Measurements from ENCODE around the gene RIT1.
"Not testable (repeated sequence)": the region's sequence is repeated elsewhere in the genome, so short reads cannot be mapped to it uniquely, and the experiment has no call there.

Gene RIT1

DNA sequence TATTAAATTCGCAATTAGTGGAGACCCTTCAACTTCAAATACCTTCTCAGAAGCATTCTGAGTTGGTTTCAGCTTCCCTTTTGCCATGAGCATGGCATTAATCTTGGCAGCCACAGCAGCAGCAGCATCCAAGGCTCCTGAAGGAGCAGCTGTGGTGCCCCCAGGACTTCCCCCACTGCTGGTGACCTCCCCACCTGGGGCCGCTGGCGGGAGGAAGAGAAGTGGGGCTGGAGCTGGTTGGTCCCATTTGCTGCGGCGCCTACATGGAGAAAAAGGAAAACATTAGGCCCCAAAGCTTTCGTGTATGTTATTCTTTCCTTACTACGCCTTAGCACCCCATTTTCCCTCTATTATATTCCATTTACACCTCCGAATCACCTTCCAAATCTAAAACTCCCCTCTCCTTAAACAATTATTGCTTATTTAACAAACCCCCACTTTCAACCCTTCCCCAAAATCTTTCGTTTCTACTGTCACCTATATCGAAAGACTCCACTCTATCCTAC, 22.5 kb upstream of the RIT1 start:
- DNase-seq: no peak

DNA sequence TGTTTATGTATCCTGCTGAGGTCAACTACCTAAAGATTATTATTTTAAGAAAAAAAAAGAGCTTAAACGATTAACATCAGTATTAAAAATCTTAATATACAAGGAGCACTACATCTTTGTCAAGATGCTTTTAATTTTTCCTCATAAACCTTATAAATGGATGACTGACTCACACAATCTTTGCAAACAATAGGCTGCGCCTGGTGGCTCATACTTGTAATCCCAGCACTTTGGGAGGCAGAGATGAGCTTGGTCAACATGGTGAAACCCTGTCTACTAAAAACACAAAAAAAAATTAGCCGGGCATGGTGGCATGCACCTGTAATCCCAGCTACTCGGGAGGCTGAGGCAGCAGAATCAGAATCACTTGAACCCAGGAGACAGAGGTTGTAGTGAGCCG, 21.3 kb upstream of the RIT1 start:
- DNase-seq: no peak

DNA sequence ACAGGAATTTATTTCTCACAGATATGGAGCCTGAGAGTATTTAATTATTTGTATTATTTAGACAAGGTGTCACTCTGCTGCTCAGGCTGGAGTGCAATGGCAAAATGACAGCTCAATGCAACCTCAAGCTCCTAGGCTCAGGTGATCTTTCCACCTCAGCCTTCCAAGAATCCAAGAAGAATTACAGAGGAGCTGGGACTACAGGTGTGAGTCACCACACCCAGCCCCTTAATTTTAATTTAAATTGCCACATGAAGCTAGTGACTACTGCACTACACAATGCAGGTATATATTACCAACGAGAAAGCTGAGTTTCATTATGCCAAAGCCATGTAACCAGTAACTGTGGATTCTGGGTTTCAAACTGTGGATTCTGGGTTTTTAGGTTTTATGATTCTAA, 20.9 kb upstream of the RIT1 start:
- no peak for DNase-seq

DNA sequence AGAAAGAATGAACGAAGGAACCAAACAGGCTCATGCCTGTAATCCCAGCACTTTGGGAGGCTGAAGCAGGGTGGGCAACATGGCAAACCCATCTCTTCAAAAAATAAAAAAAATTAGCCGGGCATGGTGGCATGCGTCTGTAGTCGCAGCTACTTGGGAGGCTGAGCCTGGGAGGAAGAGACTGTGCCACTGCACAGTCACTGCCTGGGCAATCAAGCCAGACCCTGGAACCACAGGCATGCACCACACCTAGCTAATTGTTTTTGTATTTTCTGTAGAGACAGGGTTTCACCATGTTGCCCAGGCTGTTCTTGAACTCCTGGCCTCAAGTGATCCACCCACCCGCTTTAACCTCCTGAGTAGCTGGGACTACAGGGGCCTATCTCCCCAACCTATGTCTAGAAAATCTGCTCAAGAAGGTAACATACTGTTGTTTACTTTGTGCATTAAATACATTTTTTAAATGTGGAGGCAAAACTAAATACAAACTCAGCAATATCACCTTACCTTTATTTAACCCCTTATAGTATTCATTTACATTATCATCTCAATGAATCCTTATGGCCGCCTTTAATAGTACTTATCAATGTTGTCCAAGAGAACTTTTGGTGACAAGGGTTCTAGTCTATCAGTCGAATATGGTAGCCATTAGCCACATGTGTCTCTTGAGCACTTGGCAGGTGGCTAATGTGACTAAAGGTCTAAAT, 20.3 kb upstream of the RIT1 start:
- no peak for DNase-seq

DNA sequence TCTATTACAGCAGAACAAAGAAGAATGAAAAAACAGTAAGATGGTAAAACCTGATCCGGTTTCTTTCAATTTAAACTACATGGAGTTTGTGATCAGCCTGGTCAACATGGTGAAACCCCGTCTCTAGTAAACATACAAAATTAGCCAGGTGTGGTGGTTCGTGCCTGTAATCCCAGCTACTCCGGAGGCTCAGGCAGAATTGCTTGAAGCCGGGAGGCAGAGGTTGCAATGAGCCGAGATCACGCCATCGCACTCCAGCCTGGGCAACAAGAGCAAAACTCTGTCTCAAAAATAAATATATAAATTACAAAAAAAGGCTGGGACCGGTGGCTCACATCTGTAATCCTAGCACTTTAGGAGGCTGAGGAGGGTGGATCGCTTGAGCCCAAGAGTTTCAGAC, 19.6 kb upstream of the RIT1 start:
- not testable (repeated sequence) for DNase-seq

DNA sequence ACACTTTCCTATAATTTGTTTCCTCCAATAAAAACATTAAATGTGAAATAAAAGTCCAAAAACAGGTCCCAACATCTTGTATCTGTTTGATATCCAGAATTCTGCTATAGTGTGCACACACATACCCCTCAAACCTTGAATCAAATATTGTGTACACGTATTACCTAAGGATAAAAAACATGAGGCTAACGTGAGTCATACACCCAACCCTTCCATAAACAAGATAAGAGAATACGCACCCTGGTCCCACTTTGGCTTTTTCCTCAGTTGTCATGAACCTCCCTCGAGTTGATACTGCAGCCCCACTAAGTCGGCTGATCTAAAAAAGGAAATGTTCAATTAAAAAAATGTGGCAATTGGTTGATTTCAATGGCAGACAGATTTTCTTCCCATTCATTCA, 17.9 kb upstream of the RIT1 start:
- no peak for DNase-seq

DNA sequence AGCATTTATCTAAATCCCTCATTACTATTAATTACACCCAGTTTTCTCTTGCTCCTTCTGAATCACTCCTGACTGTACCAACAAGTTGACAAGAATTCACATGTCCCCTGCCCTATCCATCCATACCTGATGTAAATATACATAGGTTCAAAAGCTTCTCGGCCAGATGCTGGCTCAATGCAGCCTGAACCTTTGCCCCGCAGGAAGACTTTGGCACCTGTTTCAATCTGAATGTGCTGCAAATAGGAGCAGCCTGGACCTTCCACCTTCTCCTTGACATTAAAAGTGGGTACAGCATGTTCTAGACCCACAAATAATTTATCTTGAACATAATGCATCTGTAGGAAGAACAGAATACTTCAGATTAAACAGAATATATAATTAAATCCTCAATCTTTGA, 14.4 kb upstream of the RIT1 start:
- no peak for DNase-seq

DNA sequence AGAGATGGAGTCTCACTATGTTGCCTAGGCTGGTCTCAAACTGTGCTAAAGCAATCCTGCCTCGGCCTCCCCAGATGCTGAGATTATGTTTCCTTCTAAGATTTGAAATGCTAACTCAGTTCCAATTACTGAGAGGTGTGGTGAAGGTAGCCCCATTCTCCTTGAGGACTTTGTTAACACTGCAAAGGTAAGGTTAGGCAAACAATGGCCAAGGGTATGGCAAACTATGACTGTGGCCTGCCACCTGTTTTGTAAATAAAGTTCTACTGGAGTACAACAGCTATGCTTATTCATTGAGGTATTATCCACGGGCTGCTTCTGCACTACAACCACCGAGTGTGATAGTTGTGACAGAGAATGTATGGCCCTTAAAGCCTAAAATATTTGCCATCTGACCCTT, 9.6 kb upstream of the RIT1 start:
- no peak for DNase-seq

DNA sequence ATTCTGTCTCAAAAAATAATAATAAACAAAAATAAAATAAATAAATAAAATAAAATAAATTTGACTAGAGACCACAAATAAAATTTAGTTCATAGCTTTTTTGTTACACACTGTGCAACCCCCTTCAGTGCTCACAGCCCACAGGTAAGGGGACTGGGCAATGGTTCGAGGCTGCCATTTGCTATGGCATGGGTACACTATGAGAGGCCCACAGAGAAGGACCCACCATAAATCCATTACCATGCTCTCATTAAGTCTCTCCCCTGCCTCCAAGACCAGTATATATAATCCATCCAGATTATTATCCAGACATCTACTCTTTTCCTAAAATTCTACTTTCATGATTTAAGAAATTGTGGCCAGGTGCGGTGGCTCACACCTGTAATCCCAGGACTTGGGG, 8.7 kb upstream of the RIT1 start:
- no peak for DNase-seq

DNA sequence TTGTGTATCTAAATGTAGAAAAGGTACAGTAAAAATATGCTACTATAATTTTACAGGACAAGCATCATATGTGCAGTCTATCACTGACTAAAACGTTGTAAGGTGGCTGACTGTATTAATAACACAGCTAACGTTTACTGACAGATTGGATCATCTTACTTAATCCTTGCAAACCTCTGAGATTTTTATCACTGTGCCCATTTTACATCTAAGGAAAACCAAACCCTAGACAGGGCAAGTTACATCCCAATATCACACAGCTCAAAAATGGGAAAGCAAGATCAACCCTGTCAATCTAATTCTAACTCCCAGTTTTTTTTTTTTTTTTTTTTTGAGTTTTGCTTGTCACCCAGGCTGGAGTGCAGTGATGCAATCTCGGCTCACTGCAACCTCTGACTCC, 7.5 kb upstream of the RIT1 start:
- DNase-seq: no peak

DNA sequence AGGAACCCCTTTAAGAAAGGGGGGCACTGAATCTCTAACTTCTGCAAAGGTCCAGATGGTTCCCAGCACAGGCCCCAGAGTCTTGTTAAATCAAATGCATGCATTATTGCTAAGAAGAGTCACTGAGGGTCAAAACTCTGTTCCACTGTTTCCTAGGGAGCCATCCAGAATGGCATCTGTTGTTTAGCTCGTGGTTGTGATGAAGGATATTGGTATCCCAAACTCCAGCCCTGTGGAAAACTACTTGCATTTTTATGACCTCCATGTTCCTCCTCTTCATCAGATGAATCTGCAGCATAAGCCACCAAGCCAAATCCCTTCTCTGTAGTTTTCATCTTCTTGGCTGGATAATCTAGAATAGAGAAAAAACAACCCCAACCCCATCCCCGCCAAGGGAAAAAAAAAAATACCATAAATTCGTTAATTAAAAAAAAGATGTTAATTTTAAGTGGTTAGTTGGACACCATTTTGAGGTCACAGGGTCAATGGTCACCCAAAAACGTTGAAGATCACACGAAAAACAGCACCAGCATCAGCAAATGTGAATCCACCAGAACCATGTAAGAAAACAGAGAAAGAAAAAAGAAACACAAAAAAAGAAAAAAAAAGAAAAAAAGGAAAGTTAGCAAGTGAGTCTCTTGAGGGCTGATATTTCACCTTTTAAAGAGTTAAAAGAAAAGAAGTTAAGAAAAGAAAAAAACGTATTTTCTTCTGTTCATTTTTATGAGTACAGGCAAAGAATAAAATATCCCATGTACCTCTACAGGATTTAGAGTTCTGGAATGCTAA, 3.0 kb upstream of the RIT1 start:
- no peak for DNase-seq

DNA sequence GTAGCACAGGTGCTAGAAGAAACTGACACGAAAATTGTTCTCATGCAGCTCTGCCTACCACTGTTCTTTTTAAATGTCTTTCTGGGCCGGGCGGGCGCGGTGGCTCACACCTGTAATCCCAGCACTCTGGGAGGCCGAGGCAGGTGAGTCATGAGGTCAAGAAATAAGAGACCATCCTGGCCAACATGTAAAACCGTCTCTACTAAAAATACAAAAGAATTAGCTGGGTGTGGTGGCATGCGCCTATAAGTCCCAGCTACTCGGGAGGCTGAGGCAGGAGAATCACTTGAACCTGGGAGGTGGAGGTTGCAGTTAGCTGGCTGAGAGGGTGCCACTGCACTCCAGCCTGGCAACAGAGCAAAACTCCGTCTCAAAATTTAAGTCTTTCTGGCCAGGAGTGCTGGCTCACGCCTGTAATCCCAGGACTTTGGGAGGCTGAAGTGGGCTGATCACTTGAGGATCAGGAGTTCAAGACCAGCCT, 947 bp upstream of the RIT1 start:
- DNase-seq: no peak

DNA sequence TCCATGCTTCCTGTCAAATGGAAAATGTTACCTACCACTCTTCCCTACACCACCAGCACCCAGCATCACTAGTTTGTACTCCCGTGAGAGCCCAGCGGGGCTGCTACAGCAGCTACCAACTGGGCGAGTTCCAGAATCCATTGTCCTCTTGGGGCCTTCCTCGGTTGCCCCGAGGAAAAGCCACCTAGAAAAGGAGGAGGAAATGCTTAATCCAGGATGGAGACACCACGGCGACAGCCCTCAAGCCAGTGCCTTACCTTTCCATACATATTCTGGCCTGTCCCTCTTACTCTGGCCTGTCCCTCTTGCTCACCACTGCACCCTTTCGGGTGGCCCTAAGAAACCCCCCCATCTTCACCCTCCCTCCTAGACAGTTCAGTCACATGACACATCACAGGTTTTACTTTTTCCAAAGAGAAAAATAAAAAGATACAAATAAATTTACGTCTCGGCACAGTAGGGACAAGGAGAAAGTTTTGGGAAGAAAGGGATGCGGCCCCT, 478 bp downstream of the RIT1 start:
- peak in 1 of 2 donors; percentile 26 for DNase-seq

DNA sequence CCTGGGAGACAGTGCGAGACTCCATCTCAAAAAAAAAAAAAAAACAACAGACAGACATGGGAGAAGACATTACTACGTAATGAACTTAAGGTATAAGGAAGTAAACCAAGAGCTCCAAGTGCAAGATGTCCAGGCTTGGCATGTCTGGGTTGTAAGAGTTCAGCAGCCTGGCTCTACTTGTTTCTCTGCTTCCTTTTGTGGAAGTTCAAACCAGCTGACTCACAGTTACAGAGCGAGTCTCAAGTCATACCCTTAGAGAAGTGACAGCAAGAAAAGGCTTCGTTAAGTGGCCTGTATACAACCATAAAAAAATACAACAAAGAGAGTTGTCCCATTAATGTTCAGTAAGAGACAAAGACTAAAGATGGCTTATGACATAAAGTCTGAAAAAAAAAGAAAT, 1.3 kb downstream of the RIT1 start:
- peak; percentile 78 to 79 for DNase-seq

DNA sequence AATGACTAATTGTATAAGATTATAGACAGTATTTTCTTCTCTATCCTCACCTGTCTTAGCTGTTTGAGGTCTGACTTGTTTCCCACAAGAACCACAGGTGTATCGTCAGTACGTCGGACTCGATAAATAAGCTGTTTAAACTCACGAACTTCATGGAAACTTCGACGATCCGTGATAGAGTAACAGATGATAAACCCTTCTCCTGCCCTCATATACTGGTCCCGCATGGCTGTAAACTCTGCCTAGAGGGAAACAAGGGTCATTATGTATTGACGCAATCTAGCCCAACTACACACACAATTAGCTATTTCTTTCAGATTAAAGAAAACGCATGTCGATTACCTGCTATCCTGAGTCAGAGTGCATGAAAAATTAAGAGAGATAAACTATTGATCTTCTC, 6.9 kb downstream of the RIT1 start:
- DNase-seq: no peak

DNA sequence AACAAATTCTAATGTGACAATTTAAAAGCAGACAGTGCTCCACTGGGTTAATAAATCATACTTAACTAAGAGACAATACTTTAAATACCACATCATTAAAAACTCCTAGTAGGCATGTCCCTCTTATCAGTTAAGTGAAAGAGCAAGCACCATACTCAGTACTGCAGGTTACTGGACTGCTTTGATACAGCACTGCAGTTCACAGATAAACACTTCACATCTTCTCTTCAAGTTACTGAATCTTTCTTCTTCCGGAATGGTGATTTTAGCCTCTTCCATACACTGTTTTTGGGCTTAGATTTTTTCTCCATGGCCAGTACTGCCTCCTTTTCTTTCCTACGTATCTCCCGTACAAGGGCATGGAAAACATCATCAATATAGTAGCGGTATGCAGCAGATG, 11.0 kb downstream of the RIT1 start:
- no peak for DNase-seq

DNA sequence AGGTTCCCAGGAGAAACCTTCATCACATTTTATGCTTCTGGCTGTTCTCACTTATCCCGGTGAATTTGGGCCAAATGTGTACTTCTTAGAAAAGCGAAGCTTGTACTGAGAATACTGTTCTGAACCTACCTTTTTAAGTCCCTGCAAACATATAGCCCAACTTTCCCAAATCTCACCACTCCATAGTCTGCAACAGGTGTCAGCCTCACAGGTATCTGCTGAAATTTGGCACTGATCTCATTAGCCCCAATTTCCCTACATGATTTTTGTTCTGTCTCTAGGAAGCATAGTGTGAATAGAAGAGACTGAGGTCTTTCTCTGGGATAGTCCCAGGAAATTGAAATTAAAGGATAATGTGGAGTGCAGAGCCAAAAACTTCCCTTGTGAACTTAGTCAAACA, 11.5 kb downstream of the RIT1 start:
- no peak for DNase-seq

DNA sequence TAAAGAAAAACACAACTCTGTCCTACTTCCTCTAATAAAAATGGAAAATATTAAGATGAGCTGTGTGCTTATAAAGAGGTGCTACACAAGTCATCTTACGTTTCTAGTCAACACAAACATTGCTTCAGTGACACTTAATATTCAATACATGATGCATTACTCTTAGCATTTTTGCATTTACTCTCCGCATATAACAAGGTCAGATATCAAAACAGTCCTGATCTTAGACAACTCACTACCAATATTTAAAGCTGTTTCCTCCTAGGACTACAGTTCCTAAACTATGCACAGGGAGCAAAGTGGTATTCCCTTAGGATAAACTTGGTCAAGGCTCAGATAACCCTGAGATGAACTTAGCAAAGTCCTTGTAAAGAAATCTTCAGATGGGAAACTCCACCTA, 12.3 kb downstream of the RIT1 start:
- DNase-seq: no peak

DNA sequence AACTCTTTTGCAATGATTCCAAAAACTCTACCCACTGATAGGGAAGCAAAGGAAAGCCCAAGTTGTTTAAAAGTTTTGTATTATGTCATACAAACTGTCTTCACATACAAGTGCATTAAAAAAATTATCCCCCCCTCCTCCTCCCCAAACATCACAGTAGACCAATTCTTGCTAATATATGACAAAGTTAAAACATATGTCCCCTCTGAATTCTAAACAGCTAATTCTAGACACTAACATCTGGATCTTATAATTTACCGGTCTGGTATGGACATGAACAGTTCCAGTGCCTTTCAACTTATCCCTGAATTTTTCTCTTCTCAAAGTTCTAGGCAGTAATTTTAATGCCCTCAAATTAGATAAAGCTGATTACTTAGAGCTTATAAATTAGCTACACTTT, 13.4 kb downstream of the RIT1 start:
- no peak for DNase-seq

DNA sequence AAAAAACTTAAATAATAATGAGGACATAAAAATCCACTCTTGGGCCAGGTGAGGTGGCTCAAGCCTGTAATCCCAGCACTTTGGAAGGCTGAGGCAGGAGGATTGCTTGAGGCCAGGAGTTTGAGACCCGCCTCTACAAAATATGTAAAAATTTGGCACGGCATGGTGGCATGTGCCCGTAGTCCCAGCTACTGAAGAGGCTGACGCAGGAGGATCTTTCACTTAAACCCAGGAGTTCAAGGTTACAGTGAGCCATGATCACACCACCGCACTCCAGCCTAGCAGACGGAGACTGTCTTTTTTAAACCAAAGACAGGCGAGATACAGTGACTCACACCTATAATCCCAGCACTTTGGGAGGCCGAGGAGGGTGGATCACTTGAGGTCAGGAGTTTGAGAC, 14.7 kb downstream of the RIT1 start:
- not testable (repeated sequence) for DNase-seq

DNA sequence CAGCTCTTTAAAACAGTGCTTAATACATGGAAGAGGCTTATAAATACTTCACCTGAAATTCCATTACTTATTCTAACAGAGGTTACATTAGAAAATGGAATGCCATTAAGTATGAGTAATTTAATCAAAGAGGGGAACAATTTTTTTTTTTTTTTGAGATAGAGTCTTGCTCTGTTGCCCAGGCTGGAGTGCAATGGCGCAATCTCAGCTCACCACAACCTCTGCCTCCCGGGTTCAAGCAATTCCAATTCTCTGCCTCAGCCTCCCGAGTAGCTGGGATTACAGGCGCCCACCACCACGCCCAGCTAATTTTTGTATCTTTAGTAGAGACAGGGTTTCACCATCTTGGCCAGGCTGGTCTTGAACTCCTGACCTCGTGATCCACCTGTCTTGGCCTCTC, 15.5 kb downstream of the RIT1 start:
- not testable (repeated sequence) for DNase-seq

DNA sequence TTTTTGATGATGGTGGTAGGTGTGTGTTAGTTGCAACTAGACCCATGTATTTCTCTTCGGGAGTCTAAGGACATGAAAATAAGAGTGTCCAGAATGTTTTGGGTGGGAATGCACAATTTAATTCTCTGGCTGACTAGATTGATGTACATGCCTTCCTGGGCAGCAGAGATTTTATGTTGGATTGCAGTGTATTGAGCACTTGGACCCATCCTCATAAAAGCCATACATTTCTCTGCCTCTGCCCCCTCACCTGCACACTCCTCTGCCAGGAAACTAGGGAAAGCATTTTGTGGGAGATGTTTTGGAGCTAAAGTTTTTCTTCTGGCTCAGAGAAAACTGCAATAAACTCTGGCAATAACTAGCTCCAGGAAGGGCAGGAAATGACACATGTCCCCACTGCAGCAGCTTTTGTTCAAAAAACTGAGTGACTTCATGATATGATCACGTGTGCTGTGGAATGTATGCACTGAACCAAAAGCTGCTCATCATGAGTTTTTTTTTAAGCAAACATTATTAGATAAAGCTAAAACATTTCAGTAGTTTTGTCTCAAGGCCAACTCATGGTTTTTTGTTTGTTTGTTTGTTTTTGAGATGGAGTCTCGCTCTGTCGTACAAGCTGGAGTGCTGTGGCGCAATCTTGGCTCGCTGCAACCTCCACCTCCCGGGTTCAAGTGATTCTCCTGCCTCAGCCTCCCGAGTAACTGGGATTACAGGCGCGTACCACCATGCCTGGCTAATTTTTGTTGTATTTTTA, 17.6 kb downstream of the RIT1 start:
- DNase-seq: peak; percentile 61 to 65

DNA sequence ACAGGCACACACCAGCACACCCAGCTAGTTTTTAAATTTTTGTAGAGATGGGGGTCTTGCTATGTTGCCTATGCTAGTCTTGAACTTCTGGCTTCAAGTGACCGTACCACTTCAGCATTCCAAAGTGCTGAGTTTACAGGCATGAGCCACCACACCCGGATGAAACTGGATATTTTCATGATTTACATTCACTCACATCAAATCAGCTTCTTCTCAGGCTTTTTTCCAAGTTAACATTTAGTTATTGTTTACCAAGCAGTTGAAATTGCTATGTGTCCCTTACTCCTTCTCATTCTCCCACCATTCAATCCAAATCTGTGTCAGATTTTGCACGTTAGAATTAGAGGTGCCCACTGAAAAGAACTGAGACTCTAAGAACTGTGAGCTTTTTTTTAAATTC, 18.4 kb downstream of the RIT1 start:
- DNase-seq: no peak
